HG03175 (cell line): ENCODE results near the gene KCNJ1.
A peak's percentile ranks its signal among the peaks of the same experiment; 100 is the strongest.

Experiments used
- ATAC-seq: cut with Tn5 transposase; IDR thresholded peaks from one replicate; pipeline ENCODE4 v1.9.1; 2021; ENCODE audit warnings: mild to moderate bottlenecking, moderate library complexity; ENCODE audit not compliant: unreplicated experiment

The KCNJ1 gene

DNA sequence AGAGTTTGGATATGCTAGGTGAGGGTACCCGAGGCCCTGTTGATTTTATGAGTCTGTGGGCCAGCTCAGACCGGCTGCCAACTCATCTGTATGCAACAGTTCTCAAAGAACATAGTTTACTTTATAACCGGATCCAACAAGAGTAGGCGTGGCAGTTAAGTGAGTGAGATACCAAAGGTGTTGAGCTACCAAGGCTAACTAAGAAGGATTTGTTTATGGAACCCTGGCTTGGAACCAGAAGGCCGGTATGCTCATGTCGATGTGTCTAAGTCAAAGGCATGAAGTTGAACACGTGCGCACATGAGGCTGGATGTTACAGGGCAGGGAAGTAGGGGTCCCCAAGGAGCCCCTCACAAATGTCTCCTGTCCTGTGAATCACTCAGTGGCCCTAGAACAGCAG lies at the start of gene KCNJ1:
KCNJ1 (minus strand) TSS at position 20 of the 400 bp plus-strand sequence. CDS start 27,053 bp downstream, outside the sequence.
- ATAC-seq, result no peak

GRCh38 chr11:128916681-128917080 lies 49.6 kb upstream of the KCNJ1 start:
- ATAC-seq, result no peak

GRCh38 chr11:128916037-128916572 lies 49.0 kb upstream of the KCNJ1 start:
- no peak for ATAC-seq

DNA sequence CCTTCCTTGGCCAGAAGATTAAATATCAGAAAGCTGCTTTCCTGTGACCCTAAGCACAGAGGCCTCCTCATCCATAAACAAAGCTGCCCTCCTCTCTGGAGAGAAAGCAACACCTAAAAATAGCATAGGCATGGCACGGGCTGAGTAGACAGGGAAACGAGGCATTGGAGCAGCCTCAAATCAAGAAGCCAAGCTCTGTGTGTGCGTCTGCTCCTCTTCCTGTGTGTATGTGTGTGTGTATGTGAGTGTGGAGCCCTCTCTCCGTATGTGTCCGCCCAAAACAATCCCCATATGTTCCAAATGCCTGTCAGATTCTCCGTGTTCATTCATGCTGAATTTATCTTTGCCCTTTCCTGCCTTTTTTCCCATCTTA lies 48.0 kb upstream of the KCNJ1 start:
- ATAC-seq, result no peak

DNA sequence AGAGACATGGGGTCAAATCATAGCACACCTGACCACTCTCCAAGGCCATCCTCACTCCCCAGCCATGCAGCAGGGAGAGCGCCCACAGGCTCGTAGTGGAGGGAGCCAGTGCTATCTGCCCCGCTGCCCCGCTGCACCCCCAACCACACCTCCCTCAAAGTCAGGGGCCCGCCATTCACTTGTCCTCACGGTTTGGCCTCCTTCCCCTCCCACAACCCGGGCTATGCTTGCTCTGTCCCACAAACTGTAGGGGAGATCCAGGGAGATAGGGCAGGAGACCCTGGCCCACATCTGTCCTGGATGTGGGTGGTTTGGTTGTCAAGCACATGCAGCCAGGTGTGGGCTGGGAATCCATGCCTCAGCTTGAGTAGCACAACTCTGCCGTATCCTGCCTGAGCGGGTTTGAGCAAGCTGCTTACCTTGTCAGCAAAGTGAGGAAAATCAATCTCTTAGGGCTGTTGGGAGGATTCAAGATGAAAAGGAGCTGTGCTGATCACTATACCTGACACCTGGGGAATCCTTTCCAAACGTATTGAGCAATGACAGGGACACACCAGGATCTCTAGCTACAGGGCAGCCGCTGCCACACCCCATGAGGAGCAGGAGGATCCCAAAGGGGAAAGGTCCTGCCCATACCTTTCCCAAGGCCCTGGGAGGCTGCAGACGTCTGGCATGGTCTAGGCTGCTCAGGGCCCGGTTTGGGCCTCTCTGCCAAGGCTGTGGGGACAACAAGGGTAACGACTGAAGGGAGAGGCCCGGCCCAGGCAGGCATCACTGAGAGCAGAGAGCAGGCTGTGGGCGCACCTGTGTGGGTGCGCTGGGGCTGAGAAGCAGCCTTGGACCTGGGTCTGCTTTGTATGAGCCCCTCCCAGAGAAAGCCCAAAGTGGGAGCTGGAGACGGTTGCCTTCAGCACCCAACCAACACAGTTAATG lies 47.4 kb upstream of the KCNJ1 start:
- no peak for ATAC-seq

DNA sequence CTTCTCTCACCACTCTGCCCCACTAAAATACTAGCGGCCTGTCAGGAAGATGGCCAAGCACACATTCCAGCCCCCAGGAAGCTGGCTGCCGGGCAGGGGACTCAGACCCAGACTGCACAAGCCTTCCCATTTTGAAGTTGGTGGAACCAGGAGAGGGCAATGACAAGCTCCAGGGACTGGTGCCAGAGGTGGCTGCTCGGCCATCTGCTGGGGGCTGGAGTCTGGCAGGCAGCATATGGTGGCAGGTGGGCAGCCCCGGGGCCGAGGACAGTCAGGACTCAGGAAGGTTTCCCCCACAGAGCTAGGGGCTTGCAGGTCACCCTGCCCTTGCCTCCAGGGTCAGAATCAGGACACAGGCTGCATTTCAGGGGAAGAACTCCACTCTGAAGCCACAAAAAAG lies 46.7 kb upstream of the KCNJ1 start:
- no peak for ATAC-seq

- no peak for ATAC-seq
Observed at GRCh38 chr11:128911701-128912100, 44.6 kb upstream of the KCNJ1 start.

- ATAC-seq, result no peak
Observed at GRCh38 chr11:128911239-128911638, 44.1 kb upstream of the KCNJ1 start.

DNA sequence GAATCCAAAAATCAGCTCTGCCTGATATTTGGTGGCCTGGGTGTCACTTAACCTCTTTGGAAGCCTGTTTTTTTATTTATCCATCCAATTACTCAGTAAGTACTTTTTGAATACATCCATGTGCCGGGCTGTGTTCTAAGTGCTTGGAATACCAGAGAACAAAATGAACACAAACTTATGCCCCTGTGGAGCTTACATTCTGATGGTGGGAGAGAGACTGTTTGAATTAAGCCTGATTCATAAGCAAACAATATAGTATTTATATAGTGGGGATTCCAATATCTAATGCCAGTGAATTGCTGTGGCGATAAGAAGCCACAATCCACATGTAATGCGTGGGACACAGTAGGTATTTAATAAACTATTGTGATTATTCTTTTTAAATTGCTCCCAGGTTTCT lies 43.5 kb upstream of the KCNJ1 start:
- ATAC-seq, result no peak

DNA sequence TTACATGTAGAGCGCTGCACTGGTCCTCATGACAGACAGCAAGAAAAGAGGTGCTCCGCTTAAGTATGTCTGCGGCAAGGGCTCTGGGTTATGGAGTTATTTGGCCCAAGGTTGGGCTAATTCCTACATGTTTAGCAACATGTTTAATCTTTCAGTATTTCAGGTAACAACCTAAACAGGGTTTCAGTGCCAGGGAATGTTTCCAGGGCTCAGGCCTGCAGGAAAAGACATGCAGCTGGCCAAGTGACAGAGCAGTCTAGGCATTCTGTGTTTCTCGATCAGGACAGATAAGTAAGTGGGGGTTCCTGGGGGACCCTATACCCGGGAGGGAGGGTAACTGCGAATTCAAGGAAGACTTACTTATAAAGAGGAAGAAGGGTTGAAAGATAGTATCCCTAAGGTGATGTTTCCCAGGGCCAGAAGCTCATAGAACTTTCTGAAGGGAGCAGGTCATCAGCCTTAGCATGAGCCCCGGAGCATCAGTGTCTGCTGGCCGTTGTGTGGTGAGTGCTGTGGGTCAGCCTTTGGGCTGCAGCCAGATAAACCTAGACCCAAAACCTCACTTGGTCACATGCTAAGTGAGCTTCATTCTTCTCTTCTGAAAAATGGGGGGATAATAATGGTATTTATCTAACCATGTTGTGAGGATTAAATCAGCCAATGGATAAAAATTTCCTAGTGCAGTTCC lies 42.5 kb upstream of the KCNJ1 start:
- ATAC-seq, result no peak

GRCh38 chr11:128908391-128909246 lies 41.5 kb upstream of the KCNJ1 start:
- no peak for ATAC-seq

DNA sequence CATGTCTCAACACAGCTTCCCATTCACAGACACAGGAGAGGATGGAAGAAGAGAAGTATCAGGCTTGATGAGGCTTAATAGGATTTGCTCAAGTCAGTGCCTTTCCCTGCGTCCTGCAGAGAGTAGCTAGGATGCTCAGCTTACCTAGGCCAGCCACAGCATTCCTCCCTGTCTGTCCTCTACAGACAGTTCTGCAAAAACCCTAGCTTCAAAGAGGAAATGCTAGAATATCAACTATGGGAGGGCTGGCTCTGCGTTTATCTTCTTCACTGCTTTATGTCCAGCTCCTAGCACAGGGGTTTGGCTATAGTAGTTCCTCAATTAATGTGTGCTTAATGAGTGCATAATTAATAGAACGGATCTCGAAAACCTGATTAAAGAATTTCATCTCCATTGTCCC lies 40.5 kb upstream of the KCNJ1 start:
- ATAC-seq, result no peak

DNA sequence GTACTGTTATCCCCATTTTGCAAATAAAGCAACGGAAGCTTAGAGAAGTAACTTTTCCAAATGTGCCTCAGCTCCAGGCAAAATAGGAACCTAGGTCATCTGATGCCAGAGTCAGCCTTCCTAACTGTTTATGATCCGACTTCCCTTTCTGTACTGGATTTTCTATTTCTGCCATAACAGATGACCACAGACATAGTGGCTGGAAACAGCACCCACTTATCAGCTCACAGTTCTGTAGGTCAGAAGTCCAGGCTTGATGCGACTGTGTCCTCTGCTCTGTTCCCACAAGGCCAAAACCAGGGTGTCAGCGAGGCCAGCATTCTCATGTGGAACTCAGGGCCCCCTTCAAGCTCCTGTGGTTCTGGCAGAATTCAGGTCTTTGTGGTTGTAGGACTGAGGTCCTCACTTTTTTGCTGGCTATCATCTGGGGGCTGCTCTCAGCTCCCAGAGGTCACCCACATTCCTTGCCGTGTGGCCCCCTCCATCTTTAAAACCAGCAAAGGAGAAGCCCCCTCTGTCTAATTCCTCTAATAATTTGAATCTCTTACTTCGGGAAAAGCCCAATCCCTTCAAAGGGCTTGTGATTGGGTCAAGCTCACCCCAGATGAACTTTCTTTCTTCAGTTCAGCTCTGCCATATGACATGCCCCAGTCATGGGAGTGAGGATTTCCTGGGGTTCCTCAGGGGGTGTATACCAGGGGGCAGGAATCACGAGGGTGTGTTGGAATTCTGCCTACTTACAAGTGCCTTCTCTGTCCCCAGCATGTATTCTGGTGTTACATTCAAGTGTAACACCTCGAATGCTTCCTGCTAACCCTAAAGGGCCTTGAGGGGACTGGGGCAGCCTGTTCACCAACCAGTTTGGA lies 39.3 kb upstream of the KCNJ1 start:
- no peak for ATAC-seq

DNA sequence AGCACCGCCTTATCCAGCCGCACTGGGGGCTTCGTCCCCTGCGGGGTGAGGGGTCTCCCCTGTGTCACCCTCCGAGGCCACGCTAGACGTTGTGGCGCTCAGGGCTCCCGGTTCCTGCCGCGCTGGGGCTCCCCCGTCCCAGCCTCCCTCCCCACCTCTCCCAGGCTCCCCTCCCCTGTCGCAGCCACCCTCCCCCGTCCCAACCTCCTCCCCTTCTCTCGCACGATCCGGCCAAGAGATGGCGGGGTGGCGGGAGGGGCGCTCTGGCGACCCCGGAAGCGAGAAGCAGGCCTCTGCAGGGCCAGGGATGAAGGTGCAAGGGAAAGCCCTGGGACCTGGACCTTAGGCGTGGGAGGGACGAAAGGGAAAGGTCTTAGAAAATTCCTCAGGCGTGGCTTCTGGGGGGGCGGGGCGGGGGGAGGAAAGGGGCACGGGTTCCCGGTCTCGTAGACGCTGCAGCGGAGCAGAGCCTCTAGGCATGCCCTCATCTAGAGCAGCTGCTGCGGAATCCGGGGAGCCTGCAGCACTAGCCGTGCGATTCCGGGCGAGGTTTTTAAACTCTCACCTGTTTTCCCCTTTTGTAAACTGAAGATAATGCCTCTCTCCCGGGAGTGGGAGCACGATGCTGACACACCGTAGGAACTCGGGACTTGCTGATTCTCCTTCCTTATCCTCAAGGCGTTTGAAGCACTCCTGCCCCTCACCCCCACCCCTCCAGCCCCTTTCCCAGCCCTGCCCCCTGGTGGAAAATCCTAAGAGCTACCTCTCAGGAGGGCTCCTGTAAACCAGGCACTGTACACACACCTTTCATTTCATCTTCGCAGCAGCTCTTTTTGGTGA lies 38.5 kb upstream of the KCNJ1 start:
- ATAC-seq, result peak; percentile 55

DNA sequence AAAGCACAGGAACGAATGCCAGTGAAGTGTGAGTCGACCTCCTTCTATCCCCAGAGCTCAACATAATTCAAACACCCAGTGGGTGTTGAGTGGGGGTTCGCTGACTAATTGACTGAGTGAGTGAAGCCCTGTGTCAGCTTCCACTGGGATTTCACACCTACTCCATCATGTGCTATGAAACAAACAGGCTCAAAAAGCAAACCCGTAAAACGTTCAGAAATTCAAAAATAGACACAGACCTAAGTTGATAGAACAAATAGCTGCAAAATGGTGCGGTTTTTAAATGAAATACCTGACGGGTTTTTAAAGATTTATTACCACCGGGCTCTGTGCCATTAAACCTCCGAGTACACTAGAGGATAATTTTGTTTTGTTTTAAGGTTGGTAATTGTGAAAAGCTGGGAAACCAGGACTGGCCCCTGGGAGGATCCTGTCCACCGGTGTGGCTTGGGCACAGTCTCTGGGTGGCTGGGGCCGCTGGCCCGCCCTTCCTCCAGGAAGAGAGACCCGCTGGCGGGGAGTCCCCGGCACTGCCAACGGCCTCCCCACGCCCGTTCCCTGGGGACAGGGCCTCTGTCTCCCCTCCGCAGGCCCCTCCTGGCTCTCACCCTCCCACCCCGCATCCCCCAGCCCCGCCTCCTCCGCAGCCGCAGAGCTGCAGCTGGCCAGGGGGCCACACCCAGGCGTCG lies 37.7 kb upstream of the KCNJ1 start:
- peak; percentile 35 for ATAC-seq

DNA sequence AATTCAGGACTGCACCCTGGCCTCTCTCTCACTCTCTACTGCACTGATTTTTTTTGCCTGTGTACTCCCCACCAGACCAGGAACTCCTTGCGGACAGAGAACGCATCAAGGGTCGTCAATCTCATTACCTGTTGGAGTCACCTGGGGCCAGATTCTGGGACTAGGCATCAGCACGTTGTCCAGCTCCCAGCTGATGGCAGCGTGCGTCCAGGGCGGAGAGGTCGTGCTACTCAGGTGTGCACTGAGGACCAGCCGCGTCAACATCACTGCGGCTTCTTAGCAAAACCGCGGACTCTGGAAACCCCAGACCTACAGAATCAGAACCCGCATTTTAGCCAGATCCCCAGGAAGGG lies 37.2 kb upstream of the KCNJ1 start:
- ATAC-seq, result no peak

- ATAC-seq, result no peak
Observed at GRCh38 chr11:128903248-128904061, 36.4 kb upstream of the KCNJ1 start.
